Body of pancreas (tissue), 4 donors: Measurements from ENCODE around the gene ASIC3. TPM values are rescaled to one million over a fixed set of nuclear protein-coding genes. Genes with fewer than 3 reads are reported as not detected.

Source experiments
- ATAC-seq: fragments of 150-250 bp; one replicate; pipeline ENCODE4 v1.9.1; 2016
- DNase-seq, 4 donors: peaks; one replicate each; pipeline ENCODE4 v3.0.0-alpha.2; 2019
- H3K27ac ChIP-seq, 4 donors: fragments of 200-600 bp; sonication (generic); 1 replicate in 3 of 4; 2 replicates in 1 of 4; pipeline versions ENCODE4 v1.5.1 to v1.6.1; 2016 to 2019; ENCODE audit warnings: mild to moderate bottlenecking in 1 of 4, mixed read lengths in 1 of 4, moderate library complexity in 1 of 4
- H3K27me3 ChIP-seq, 2 donors: fragments of 200-600 bp; sonication (generic); one replicate each; pipeline ENCODE4 v1.6.0; 2016; ENCODE audit warnings: mild to moderate bottlenecking in 1 of 2
- H3K36me3 ChIP-seq, 2 donors: fragments of 200-600 bp; sonication (generic); replicated peaks in 1 of 2; 2 replicates each; pipeline ENCODE4 v1.5.1; 2016; ENCODE audit warnings: low read depth in 2 of 2; ENCODE audit not compliant: insufficient read depth in 1 of 2
- H3K4me1 ChIP-seq: fragments of 200-600 bp; sonication (generic); one replicate; pipeline ENCODE4 v1.6.0; 2016
- H3K4me3 ChIP-seq, 2 donors: fragments of 200-600 bp; sonication (generic); 1 replicate in 1 of 2; 2 replicates in 1 of 2; pipeline ENCODE4 v1.5.1; 2016 to 2019
- H3K9me3 ChIP-seq, 3 donors: fragments of 200-600 bp; sonication (generic); 1 replicate in 2 of 3; 2 replicates in 1 of 3; pipeline ENCODE4 v1.5.1; 2016
- POLR2A ChIP-seq, 3 donors: fragments of 450-650 bp; IDR thresholded peaks; one replicate each; pipeline ENCODE4 v1.6.1; 2016; ENCODE audit warnings: antibody characterized with exemption in 3 of 3, mild to moderate bottlenecking in 2 of 3
- WGBS, 2 donors: methylation state at CpG; one replicate each; pipeline ENCODE4 v1.1.5; 2017; 5-methylcytosine and 5-hydroxymethylcytosine counted together
- intact Hi-C: fragments of 100-400 bp; cut with DNase I; formaldehyde crosslinking; loops from one replicate; pipeline ENCODE4 v1.15.1; 2023
- total RNA-seq, 2 donors: library from RNA; depleted of rRNA; stranded (reverse); fragments of >200 nt; gene quantifications; one replicate each; pipeline ENCODE4 v1.1.0, GENCODE V29; 2016
- TF ChIP-seq, protein P1 (sequence below), 7 experiments: fragments of 450-650 bp in 4 of 7; fragments of 200-600 bp in 3 of 7; sonication (generic) in 3 of 7; IDR thresholded peaks; one replicate each; pipeline ENCODE4 v1.5.1; 2016 to 2019; ENCODE audit warnings: antibody characterized with exemption in 7 of 7

The ASIC3 gene
- total RNA-seq, result 1 to 10 TPM in 1 of 2 donors, under 1 TPM in 1; 0.78 to 1.3 TPM

DNA sequence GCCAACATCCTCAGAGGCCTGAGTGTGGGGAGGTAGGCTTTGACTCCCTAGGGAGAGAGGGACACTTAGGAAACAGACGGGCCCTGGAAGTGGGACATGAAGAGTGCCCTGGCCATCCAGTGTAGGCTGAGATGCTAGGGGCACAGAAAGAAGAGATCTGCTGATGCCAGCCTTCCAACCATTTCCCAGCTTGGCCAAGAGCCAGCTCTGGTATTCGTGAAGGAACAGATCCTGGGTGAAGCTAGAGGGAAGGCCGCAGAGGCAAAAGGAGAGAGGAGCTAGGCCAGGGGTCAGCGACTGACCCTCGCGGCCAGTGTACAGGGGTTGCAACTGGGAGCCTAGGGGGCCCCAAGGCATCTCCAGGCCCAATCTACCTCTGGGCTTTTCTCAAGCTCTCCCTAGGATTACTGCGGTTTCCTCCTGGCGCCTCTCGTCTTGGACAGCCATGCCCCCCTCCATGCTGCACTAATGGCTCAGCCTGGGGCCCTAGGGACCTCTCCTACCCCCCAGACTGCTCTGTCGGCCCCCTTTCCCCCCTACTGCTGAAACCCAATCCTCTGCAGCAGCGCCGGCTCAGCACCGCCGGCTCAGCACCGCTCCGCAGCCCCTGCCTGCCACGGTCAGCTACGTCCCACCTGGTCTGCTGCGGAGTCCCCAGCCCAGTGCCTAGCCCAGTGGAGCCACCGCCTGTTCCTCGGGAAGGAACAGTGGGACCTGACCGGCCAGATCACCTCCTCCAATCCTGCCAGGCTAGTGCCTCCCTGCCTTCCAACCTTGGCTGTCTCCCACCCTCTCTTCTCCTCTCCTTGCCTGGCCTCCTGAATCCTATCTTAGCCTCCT lies at the start of gene ASIC3:
TSS of gene ASIC3 (plus strand) at position 556 of the 840 bp plus-strand sequence. CDS start 355 bp downstream, outside the sequence.
- Histone ChIP-seq H3K9me3 (no peaks in the 10 kb centered on the region), H3K4me1 (peaks cover 8% of the 10 kb centered on the region), H3K27me3 (no peaks in the 10 kb centered on the region), H3K27ac (no peak within 1 kb of the TSS), H3K36me3 (no peaks in the 10 kb centered on the region), H3K4me3 (no peak within 1 kb of the TSS)
- DNase-seq (no peak), ATAC-seq (no peak)
- 72 to 73% methylated on average over 19 to 22 of the region's 22 CpGs for WGBS, 2 donors
- intact Hi-C loops, result no loop called here
- TF ChIP-seq, protein P1, sequence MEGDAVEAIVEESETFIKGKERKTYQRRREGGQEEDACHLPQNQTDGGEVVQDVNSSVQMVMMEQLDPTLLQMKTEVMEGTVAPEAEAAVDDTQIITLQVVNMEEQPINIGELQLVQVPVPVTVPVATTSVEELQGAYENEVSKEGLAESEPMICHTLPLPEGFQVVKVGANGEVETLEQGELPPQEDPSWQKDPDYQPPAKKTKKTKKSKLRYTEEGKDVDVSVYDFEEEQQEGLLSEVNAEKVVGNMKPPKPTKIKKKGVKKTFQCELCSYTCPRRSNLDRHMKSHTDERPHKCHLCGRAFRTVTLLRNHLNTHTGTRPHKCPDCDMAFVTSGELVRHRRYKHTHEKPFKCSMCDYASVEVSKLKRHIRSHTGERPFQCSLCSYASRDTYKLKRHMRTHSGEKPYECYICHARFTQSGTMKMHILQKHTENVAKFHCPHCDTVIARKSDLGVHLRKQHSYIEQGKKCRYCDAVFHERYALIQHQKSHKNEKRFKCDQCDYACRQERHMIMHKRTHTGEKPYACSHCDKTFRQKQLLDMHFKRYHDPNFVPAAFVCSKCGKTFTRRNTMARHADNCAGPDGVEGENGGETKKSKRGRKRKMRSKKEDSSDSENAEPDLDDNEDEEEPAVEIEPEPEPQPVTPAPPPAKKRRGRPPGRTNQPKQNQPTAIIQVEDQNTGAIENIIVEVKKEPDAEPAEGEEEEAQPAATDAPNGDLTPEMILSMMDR (IDR thresholded peaks at IDR 0.05), result no peak
- TF ChIP-seq POLR2A (IDR thresholded peaks at IDR 0.05), result no peak

DNA sequence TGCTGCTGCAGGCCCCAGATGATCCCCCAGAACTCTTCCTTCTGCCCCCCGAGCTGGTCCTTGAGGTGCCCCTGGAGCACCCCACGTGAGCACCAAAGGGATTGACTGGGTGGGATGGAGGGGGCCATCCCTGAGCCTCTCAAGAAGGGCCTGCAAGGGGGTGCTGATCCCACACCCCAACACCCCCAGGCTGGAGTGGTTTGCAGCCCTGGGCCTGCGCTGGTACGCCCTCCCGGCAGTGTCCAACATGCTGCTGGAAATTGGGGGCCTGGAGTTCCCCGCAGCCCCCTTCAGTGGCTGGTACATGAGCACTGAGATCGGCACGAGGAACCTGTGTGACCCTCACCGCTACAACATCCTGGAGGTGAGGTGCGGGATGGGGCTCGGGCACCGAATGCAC lies 49.3 kb upstream of the ASIC3 start:
- Histone ChIP-seq H3K27ac (no peak overlapping the region), H3K4me3 (no peak overlapping the region), H3K4me1 (no peaks in the 10 kb centered on the region), H3K36me3 (no peaks in the 10 kb centered on the region), H3K9me3 (no peaks in the 10 kb centered on the region), H3K27me3 (no peaks in the 10 kb centered on the region)
- DNase-seq, result no peak
- TF ChIP-seq POLR2A (IDR thresholded peaks at IDR 0.05), result no peak
- TF ChIP-seq, protein P1 (IDR thresholded peaks at IDR 0.05), result no peak
- no peak for ATAC-seq
- 72 to 77% methylated on average over 6 to 12 of the region's 12 CpGs for WGBS, 2 donors
- intact Hi-C loops, result no loop called here

DNA sequence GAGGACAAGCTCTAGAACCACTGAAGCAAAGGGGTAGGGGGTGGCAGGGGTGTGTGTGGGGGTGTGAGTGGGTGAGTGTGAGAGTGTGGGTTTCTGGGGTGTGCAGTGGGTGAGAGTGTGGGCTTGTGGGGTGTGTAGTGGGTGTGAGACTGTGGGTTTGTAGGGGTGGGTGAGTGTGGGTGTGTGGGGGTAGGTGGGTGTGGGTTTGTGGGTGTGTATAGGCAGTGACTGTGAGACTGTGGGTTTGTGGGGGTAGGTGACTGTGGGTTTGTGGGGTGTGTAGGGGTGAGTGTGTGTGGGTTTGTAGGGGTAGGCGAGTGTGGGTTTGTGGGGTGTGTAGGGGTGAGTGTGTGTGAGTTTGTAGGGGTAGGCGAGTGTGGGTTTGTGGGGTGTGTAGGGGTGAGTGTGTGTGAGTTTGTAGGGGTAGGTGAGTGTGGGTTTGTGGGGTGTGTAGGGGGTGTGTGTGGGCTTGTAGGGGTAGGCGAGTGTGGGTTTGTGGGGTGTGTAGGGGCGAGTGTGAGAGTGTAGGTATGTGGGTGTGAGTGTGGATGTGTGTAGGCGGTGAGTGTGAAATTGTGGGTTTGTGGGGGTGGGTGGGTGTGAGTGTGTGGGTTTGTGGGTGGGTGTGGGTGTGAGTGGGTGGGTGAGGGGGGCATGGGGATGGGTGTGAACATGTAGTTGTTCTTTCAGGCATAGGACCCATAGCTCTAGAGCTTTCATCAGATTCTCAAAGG lies 48.7 kb upstream of the ASIC3 start:
- no peaks in the 10 kb centered on the region for H3K4me1 ChIP-seq
- H3K27me3 ChIP-seq, result no peaks in the 10 kb centered on the region
- no peaks in the 10 kb centered on the region for H3K9me3 ChIP-seq
- intact Hi-C loops, result no loop called here
- WGBS, 2 donors, result 74 to 76% methylated on average over 5 of the region's 5 CpGs
- DNase-seq (no peak), ATAC-seq (no peak)
- no peak overlapping the region for H3K27ac ChIP-seq
- no peak for TF ChIP-seq POLR2A (IDR thresholded peaks at IDR 0.05)
- TF ChIP-seq, protein P1 (IDR thresholded peaks at IDR 0.05), result no peak
- no peak overlapping the region for H3K4me3 ChIP-seq
- H3K36me3 ChIP-seq, result no peaks in the 10 kb centered on the region

DNA sequence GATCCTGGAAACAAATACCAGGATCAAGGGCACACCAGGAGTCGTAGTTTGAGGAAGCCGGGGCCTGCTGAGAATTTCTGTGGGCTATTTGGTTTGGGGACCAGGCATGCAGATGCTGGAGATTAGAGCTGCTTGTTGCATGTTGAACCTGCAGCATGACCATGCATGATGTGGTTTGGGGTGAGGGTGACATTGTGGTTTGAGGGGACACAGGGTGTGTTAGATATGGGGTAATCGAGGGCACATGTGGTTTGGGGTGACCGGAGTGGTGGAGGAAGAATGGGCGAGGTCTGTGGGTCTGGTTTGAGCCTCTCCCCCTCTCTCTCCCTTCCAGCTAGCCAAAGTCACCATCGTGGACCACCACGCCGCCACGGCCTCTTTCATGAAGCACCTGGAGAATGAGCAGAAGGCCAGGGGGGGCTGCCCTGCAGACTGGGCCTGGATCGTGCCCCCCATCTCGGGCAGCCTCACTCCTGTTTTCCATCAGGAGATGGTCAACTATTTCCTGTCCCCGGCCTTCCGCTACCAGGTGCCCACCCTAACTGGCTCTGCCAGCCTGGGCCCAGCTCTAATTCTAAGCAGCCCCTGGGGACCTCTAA lies 47.3 kb upstream of the ASIC3 start:
- Histone ChIP-seq H3K4me1 (no peaks in the 10 kb centered on the region), H3K36me3 (no peaks in the 10 kb centered on the region), H3K27ac (no peak overlapping the region), H3K27me3 (no peaks in the 10 kb centered on the region), H3K4me3 (no peak overlapping the region), H3K9me3 (no peaks in the 10 kb centered on the region)
- ATAC-seq, result no peak
- DNase-seq, result no peak
- WGBS, 2 donors, result 80 to 83% methylated on average over 13 of the region's 13 CpGs
- intact Hi-C loops, result no loop called here
- TF ChIP-seq, protein P1 (IDR thresholded peaks at IDR 0.05), result no peak
- no peak for TF ChIP-seq POLR2A (IDR thresholded peaks at IDR 0.05)
